OCI-LY1 (cell line): ENCODE data around the gene RFX4.

Experiments used
- EZH2 ChIP-seq: fragments of 200-600 bp; sonication (generic), shearing (Covaris generic); IDR thresholded peaks from 2 replicates; pipeline ENCODE4 v1.8.0; 2017; ENCODE audit warnings: borderline replicate concordance, mixed run types, mild to moderate bottlenecking, antibody characterized with exemption, low read length, moderate library complexity, mixed read lengths
- TF ChIP-seq, protein P1 (sequence below): fragments of 200-600 bp; sonication (generic), shearing (Covaris generic); IDR thresholded peaks from 2 replicates; pipeline ENCODE4 v1.5.1; 2017; ENCODE audit warnings: mild to moderate bottlenecking, antibody characterized with exemption, low read length, moderate library complexity, mixed read lengths

DNA sequence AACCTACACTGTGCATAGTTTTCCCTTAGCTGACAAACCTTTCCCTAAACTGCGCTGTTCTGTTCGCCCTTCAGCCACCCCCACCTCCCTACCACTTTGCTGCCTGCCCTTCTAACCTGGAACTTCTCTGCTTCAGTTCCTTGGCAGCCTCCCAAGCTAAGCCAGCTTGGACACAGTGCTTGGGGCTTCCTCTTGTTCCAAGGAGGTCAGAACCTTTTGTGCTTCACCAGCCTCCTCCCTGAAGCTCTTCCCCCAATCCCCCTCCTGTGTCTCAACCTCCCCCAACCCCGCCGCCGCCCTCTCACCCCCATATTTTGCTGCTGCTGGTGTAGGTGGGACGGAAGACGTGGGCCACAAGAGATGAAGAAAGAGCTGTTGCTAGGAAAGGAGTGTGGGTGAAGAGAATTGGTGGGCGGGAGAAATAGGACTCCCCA is 183.6 kb downstream of the RFX4 start:
- TF ChIP-seq, protein P1, sequence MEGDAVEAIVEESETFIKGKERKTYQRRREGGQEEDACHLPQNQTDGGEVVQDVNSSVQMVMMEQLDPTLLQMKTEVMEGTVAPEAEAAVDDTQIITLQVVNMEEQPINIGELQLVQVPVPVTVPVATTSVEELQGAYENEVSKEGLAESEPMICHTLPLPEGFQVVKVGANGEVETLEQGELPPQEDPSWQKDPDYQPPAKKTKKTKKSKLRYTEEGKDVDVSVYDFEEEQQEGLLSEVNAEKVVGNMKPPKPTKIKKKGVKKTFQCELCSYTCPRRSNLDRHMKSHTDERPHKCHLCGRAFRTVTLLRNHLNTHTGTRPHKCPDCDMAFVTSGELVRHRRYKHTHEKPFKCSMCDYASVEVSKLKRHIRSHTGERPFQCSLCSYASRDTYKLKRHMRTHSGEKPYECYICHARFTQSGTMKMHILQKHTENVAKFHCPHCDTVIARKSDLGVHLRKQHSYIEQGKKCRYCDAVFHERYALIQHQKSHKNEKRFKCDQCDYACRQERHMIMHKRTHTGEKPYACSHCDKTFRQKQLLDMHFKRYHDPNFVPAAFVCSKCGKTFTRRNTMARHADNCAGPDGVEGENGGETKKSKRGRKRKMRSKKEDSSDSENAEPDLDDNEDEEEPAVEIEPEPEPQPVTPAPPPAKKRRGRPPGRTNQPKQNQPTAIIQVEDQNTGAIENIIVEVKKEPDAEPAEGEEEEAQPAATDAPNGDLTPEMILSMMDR: no peak
- TF ChIP-seq EZH2: no peak
